Type B pancreatic cell (in vitro differentiated cells): ENCODE measurements around the gene TNF. TPM values are rescaled to one million over a fixed set of nuclear protein-coding genes. Genes with fewer than 3 reads are reported as not detected.
A peak's percentile ranks its signal among the peaks of the same experiment; 100 is the strongest.
"Not testable (repeated sequence)": the region's sequence is repeated elsewhere in the genome, so short reads cannot be mapped to it uniquely, and the experiment has no call there.

Experiments used
- DNase-seq: peaks from one replicate; pipeline ENCODE4 v3.0.0; 2021; ENCODE audit warnings: mixed read lengths; ENCODE audit not compliant: unreplicated experiment; ENCODE audit errors: extremely low spot score
- H3K27ac Mint-ChIP-seq: 2 replicates; pipeline ENCODE4 v1.8.0; 2021; ENCODE audit warnings: mild to moderate bottlenecking, mixed read lengths
- H3K27me3 Mint-ChIP-seq: 2 replicates; pipeline ENCODE4 v1.8.0; 2021; ENCODE audit warnings: mixed read lengths
- H3K36me3 Mint-ChIP-seq: 2 replicates; pipeline ENCODE4 v1.8.0; 2021; ENCODE audit warnings: mixed read lengths
- H3K4me1 Mint-ChIP-seq: one replicate; pipeline ENCODE4 v1.8.0; 2021; ENCODE audit warnings: mixed read lengths; ENCODE audit not compliant: unreplicated experiment
- H3K4me3 Mint-ChIP-seq: 2 replicates; pipeline ENCODE4 v1.8.0; 2021; ENCODE audit warnings: mild to moderate bottlenecking, mixed read lengths
- H3K9me3 Mint-ChIP-seq: 2 replicates; pipeline ENCODE4 v1.8.0; 2021; ENCODE audit warnings: mixed read lengths
- total RNA-seq: library from RNA; stranded (reverse); gene quantifications from 2 replicates; pipeline ENCODE4 v1.2.1, GENCODE V29; 2021; ENCODE audit warnings: low replicate concordance
- TF ChIP-seq, protein P1 (sequence below): fragments of 200-600 bp; sonication (generic); conservative IDR thresholded peaks from 2 replicates; pipeline ENCODE4 v1.5.0; 2021; ENCODE audit warnings: antibody characterized with exemption, mild to moderate bottlenecking

Gene TNF
- total RNA-seq, 1 donor from 2014 or later: not detected

- no peak for DNase-seq
- H3K36me3 Mint-ChIP-seq: no peaks in the 10 kb centered on the region
- no peak within 1 kb of the TSS for H3K4me3 Mint-ChIP-seq
- peaks cover 4% of the 10 kb centered on the region for H3K4me1 Mint-ChIP-seq
- H3K9me3 Mint-ChIP-seq: no peaks in the 10 kb centered on the region
- peaks cover 33% of the 10 kb centered on the region for H3K27me3 Mint-ChIP-seq
- TF ChIP-seq, protein P1, sequence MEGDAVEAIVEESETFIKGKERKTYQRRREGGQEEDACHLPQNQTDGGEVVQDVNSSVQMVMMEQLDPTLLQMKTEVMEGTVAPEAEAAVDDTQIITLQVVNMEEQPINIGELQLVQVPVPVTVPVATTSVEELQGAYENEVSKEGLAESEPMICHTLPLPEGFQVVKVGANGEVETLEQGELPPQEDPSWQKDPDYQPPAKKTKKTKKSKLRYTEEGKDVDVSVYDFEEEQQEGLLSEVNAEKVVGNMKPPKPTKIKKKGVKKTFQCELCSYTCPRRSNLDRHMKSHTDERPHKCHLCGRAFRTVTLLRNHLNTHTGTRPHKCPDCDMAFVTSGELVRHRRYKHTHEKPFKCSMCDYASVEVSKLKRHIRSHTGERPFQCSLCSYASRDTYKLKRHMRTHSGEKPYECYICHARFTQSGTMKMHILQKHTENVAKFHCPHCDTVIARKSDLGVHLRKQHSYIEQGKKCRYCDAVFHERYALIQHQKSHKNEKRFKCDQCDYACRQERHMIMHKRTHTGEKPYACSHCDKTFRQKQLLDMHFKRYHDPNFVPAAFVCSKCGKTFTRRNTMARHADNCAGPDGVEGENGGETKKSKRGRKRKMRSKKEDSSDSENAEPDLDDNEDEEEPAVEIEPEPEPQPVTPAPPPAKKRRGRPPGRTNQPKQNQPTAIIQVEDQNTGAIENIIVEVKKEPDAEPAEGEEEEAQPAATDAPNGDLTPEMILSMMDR: no peak
- H3K27ac Mint-ChIP-seq: no peak within 1 kb of the TSS
Observed at GRCh38 chr6:31586008-31586407, 10.6 kb downstream of the TNF start, which contains the start of gene LST1. TSS of gene LST1 (plus strand) at chr6:31586277. CDS start at chr6:31587300, 1,023 bp downstream.

GRCh38 chr6:31586599-31587281 lies 11.4 kb downstream of the TNF start:
- H3K4me1 Mint-ChIP-seq: no peaks in the 10 kb centered on the region
- TF ChIP-seq, protein P1: no peak
- no peak overlapping the region for H3K27ac Mint-ChIP-seq

DNA sequence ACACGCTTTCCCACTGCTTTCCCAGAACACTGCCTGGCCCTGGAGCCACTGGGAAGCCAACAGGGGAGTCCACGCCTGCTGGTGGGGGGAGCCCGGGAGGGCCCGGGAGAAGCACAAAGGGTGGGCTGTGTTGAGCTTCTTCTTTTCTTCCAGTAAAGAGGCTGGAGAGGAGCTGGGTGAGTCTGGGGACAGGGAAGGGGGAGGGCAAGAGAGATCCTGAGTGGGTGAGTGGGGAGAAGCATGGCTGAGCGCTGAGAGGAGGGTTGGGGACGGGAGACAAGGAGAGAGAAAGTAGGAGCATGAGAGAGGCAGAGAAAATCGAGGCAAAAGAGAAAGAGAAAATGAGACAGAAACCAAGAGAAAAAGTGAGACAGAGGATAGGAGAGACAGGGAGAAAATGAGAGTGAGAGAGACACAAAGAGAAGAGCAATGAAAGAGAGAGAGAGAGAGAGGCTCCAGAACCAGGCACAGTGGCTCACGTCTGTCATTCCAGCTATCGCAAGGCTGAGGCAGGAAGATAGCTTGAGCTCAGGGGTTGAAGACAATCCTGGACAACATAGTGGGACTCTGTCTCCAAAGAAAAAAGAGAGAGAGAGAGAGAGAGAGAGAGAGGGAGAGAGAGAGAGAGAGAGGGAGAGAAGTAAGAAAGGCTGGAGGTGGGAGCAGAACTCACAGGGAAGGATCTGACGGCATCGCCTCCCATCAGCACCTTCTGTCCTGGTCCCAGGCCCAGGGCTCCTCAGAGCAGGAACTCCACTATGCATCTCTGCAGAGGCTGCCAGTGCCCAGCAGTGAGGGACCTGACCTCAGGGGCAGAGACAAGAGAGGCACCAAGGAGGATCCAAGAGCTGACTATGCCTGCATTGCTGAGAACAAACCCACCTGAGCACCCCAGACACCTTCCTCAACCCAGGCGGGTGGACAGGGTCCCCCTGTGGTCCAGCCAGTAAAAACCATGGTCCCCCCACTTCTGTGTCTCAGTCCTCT lies 12.7 kb downstream of the TNF start:
- Mint-ChIP-seq H3K4me1 (no peaks in the 10 kb centered on the region), H3K36me3 (no peaks in the 10 kb centered on the region), H3K9me3 (no peaks in the 10 kb centered on the region), H3K27ac (peak overlapping the region; percentile 62), H3K27me3 (peaks cover 17% of the 10 kb centered on the region), H3K4me3 (no peak overlapping the region)
- TF ChIP-seq, protein P1: no peak
- no peak for DNase-seq

More at GRCh38 chr6:31586599-31587281, 11.4 kb downstream of the TNF start:
- Mint-ChIP-seq H3K4me3 (no peak overlapping the region), H3K27me3 (peaks cover 26% of the 10 kb centered on the region), H3K9me3 (no peaks in the 10 kb centered on the region), H3K36me3 (no peaks in the 10 kb centered on the region)
- no peak for DNase-seq

DNA sequence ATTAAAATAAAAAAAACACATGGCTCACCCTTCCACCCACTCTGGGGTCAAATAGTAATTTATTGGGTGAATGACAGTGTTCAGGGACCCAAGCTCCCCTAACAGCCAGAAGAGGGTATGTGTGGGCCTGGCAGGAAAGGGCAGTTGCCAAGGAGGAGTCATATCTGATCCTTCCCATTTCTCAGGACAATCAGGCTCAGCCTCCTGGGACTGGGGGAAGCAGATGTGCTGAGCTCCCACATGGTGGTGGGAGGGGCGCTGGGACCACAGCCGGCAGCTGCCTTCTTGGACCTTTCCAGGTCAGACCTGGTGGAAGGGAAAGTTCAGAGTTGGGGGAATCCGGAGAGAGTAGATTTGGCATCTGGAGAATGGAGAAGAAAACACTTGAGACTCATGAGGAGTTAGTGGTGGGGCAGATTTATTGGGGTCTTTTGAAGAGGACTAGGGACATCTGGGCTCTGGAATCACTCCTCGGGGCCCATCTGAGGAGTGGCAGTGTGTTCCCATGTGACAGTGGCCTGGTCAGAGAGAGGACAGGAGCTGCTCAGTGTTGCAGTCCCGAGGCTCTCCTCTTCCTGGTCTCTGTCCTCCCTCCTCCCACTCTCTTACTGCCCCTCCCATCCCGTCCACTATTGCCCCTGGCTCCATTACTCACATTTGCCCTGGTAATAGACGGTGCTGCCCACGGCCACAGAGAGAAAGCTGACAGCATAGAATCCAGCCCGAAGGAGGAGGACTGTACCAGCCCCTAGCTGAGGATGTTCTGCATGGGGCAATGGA lies 13.7 kb downstream of the TNF start:
- H3K36me3 Mint-ChIP-seq: no peaks in the 10 kb centered on the region
- no peaks in the 10 kb centered on the region for H3K4me1 Mint-ChIP-seq
- peaks cover 14% of the 10 kb centered on the region for H3K27me3 Mint-ChIP-seq
- H3K9me3 Mint-ChIP-seq: no peaks in the 10 kb centered on the region
- no peak overlapping the region for H3K27ac Mint-ChIP-seq
- TF ChIP-seq, protein P1: no peak
- no peak overlapping the region for H3K4me3 Mint-ChIP-seq
- DNase-seq: no peak

GRCh38 chr6:31590691-31591090 lies 15.3 kb downstream of the TNF start:
- H3K9me3 Mint-ChIP-seq, H3K4me1 Mint-ChIP-seq, H3K27ac Mint-ChIP-seq, DNase-seq, H3K36me3 Mint-ChIP-seq, H3K4me3 Mint-ChIP-seq: not testable (repeated sequence)
- H3K27me3 Mint-ChIP-seq: peaks cover 11% of the 10 kb centered on the region
